KG1 (cell line): ENCODE data around the gene HEMGN.

ENCODE experiments used
- DNase-seq: peaks from one replicate; lab custom pipeline; 2025; lab: John Stamatoyannopoulos, UW

Gene HEMGN

GRCh38 chr9:97928986-97929604, 8.9 kb downstream of the HEMGN start:
- no peak for DNase-seq

GRCh38 chr9:97925497-97926334, 12.3 kb downstream of the HEMGN start:
- no peak for DNase-seq

- peak; percentile 49 for DNase-seq
Observed at GRCh38 chr9:97924386-97924785, 13.6 kb downstream of the HEMGN start.

GRCh38 chr9:97923529-97924108, 14.4 kb downstream of the HEMGN start:
- peak; percentile 73 for DNase-seq

GRCh38 chr9:97921959-97922724, 15.8 kb downstream of the HEMGN start, which contains the start of gene TRMO:
Gene TRMO (minus strand): TSS chr9:97922500. CDS start chr9:97922493, 7 bp downstream.
- DNase-seq = peak; percentile 98

GRCh38 chr9:97919217-97919813, 18.7 kb downstream of the HEMGN start:
- no peak for DNase-seq

GRCh38 chr9:97918611-97919010, 19.4 kb downstream of the HEMGN start:
- no peak for DNase-seq

- no peak for DNase-seq
Observed at GRCh38 chr9:97911970-97912369, 26.0 kb downstream of the HEMGN start.

- no peak for DNase-seq
Observed at GRCh38 chr9:97911528-97911927, 26.4 kb downstream of the HEMGN start.

GRCh38 chr9:97910357-97910756, 27.6 kb downstream of the HEMGN start:
- DNase-seq = no peak

- DNase-seq = no peak
Observed at GRCh38 chr9:97908705-97909104, 29.3 kb downstream of the HEMGN start.

- DNase-seq = no peak
Observed at GRCh38 chr9:97907632-97908031, 30.3 kb downstream of the HEMGN start.

- DNase-seq = no peak
Observed at GRCh38 chr9:97907046-97907445, 30.9 kb downstream of the HEMGN start.

GRCh38 chr9:97906236-97906831, 31.6 kb downstream of the HEMGN start:
- DNase-seq = peak; percentile 54

GRCh38 chr9:97905228-97905627, 32.7 kb downstream of the HEMGN start:
- no peak for DNase-seq

GRCh38 chr9:97904725-97905124, 33.2 kb downstream of the HEMGN start:
- no peak for DNase-seq

GRCh38 chr9:97903177-97903576, 34.8 kb downstream of the HEMGN start:
- DNase-seq = no peak

GRCh38 chr9:97900738-97901565, 37.0 kb downstream of the HEMGN start:
- no peak for DNase-seq

- DNase-seq = no peak
Observed at GRCh38 chr9:97900103-97900737, 37.8 kb downstream of the HEMGN start.

GRCh38 chr9:97895695-97896332, 42.2 kb downstream of the HEMGN start:
- DNase-seq = no peak
